D721Med (cell line): ENCODE data around the gene SGSM1.

Experiments used
- DNase-seq: peaks from one replicate; pipeline ENCODE4 v3.0.0; 2011; ENCODE audit warnings: low spot score; ENCODE audit not compliant: insufficient read length
- FAIRE-seq: peaks from 2 replicates; lab custom pipeline; 2011; peaks lifted over from hg19 to GRCh38; lab: Jason Lieb, UNC
- CTCF ChIP-seq: IDR thresholded peaks from 2 replicates; pipeline ENCODE4 v1.5.1; 2012; ENCODE audit warnings: mild to moderate bottlenecking, control low read depth; ENCODE audit not compliant: insufficient read depth; ENCODE audit errors: missing control alignments

Gene SGSM1

GRCh38 chr22:24926428-24926725 is 120.4 kb downstream of the SGSM1 start:
- DNase-seq, result no peak
- no peak for FAIRE-seq
- TF ChIP-seq CTCF, result no peak

DNA sequence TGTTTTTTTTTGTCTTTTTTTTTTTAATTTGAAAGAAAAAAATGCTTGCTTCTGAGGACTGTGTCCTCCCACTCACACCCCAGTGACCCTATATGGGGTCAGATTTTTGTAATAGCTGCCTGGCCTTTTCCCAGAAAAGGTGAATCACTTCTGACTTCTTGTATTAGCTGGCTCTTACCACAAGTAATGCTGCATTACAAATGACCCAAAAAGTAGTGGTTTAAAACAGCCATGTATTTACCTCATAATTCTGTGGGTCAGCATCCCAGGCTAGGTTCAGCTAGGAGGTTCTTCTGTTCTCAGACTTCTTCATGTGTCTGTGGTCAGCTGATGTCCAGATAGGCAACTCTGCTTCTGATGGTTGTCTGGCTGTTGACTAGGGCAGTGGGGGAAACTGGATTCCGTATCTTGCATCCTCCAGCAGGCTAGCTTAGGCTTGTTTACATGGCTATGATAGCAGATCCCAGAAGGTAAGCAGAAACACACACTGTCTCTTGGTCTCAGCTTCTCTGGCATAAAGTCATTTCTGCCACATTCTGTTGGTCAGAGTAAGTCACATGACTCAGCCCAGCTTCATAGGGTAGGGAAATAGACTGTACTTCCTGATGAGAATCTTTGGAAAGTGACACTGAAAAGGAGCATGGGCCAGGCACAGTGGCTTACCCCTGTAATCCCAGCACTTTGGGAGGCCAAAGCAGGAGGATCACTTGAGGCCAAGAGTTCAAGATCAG is 121.0 kb downstream of the SGSM1 start:
- TF ChIP-seq CTCF, result no peak
- FAIRE-seq, result no peak
- no peak for DNase-seq

GRCh38 chr22:24928322-24928721 is 122.3 kb downstream of the SGSM1 start:
- no peak for DNase-seq
- no peak for FAIRE-seq
- TF ChIP-seq CTCF, result no peak

- no peak for DNase-seq
- no peak for FAIRE-seq
- TF ChIP-seq CTCF, result no peak
Measured at GRCh38 chr22:24930678-24931077, 124.7 kb downstream of the SGSM1 start.

- FAIRE-seq (no peak), DNase-seq (no peak)
- no peak for TF ChIP-seq CTCF
Measured at GRCh38 chr22:24935771-24936483, 129.9 kb downstream of the SGSM1 start.

DNA sequence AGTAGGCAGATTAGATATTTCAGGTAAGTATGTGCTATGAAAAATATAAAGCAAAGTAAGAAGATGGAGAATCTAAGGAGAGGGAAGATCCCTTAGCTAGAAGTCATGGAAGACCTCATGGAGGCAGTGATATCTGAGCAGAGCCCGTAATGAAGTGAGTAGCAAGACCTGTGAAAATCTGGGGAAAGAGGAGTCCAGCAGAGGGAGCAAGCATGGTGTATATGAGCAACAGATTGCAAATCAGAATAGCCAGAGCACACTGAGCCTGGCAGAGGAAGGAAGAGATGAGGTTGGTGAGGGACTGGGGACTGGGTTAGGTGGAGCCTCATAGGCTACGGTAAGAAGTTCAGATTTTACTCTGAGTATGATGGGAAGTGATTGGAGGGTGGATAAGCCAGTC is 131.1 kb downstream of the SGSM1 start:
- TF ChIP-seq CTCF, result peak; percentile 40
- FAIRE-seq, result no peak
- DNase-seq, result no peak

GRCh38 chr22:24938741-24939341 is 132.8 kb downstream of the SGSM1 start:
- no peak for FAIRE-seq
- no peak for DNase-seq
- peak; percentile 67 for TF ChIP-seq CTCF
